Breast epithelium (tissue), 3 donors: ENCODE data around the gene AFAP1L1.

ENCODE experiments used
- CTCF ChIP-seq, 3 donors: fragments of 450-650 bp; IDR thresholded peaks; one replicate each; pipeline ENCODE4 v1.5.1; 2016 to 2017; ENCODE audit warnings: antibody characterized with exemption in 3 of 3, mild to moderate bottlenecking in 3 of 3, moderate library complexity in 3 of 3
- POLR2A ChIP-seq: fragments of 450-650 bp; IDR thresholded peaks from one replicate; pipeline ENCODE4 v1.6.1; 2016; ENCODE audit warnings: antibody characterized with exemption, mild to moderate bottlenecking, moderate library complexity
- POLR2AphosphoS5 ChIP-seq, 3 donors: sonication (generic); formaldehyde crosslinking; IDR thresholded peaks; one replicate each; pipeline ENCODE4 v1.6.1; 2017; ENCODE audit warnings: antibody characterized with exemption in 3 of 3

- TF ChIP-seq CTCF (IDR thresholded peaks at IDR 0.05) = no peak
- TF ChIP-seq POLR2A = no peak
- no peak for TF ChIP-seq POLR2AphosphoS5 (IDR thresholded peaks at IDR 0.05)
These were observed 39.4 kb downstream of the AFAP1L1 start for GRCh38 chr5:149310947-149311658.
